ENCODE measurements around the gene CASZ1. TPM values are rescaled to one million over a fixed set of nuclear protein-coding genes. Genes with fewer than 3 reads are reported as not detected.

CASZ1 gene, protein sequence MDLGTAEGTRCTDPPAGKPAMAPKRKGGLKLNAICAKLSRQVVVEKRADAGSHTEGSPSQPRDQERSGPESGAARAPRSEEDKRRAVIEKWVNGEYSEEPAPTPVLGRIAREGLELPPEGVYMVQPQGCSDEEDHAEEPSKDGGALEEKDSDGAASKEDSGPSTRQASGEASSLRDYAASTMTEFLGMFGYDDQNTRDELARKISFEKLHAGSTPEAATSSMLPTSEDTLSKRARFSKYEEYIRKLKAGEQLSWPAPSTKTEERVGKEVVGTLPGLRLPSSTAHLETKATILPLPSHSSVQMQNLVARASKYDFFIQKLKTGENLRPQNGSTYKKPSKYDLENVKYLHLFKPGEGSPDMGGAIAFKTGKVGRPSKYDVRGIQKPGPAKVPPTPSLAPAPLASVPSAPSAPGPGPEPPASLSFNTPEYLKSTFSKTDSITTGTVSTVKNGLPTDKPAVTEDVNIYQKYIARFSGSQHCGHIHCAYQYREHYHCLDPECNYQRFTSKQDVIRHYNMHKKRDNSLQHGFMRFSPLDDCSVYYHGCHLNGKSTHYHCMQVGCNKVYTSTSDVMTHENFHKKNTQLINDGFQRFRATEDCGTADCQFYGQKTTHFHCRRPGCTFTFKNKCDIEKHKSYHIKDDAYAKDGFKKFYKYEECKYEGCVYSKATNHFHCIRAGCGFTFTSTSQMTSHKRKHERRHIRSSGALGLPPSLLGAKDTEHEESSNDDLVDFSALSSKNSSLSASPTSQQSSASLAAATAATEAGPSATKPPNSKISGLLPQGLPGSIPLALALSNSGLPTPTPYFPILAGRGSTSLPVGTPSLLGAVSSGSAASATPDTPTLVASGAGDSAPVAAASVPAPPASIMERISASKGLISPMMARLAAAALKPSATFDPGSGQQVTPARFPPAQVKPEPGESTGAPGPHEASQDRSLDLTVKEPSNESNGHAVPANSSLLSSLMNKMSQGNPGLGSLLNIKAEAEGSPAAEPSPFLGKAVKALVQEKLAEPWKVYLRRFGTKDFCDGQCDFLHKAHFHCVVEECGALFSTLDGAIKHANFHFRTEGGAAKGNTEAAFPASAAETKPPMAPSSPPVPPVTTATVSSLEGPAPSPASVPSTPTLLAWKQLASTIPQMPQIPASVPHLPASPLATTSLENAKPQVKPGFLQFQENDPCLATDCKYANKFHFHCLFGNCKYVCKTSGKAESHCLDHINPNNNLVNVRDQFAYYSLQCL (N-terminal part only)
- total RNA-seq, result 1 to 10 TPM; 2.9 to 4.1 TPM

DNA sequence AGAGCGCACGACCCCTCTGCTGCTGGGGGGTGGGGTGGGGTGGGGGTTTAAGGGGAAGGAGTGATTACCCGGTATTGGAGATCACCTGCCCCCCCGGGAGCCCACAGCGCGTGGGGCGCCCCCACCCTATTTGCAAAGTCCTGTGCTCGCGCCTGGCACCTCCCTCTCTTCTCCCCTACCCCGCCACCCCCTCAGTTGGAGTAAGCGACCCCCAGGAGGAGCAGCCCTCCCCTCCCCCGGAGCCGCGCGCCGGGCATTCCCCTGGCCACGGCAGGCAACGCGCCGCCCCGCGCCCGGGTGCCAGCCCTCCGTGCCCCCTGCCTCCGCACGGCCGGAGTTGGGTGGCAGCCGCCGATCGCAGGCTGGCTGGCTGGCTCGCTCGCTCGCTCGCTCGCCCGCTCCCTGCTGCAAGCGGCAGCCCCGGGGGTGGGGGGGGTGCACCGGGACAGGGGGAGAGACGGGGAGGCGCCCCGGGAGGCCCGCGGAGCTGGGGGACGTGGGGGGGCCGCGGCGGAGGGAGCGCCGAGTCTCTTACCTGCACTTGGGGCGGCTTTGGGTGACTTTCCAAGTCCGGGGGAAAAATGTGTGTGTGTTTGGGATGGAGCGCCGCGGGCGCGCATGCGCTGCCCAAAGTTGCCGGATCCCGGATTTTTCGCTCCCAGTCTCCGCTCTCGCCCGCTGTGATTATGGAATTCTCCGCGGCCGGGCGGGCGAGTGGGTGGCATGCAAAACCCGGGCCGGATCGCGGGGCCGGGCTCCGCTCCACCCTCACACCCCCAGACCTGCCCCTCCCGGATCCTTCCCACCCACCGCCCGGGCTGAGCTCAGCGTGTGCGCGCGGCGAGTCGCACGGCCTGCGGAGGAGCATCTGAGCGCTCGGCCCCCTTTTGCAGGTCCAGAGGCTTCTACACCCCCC lies at the start of gene CASZ1:
TSS of gene CASZ1 (minus strand) at position 618 of the 916 bp plus-strand sequence. CDS start 102,757 bp downstream, outside the sequence.
- intact Hi-C loops (cut with micrococcal nuclease), result loop anchor here (10.0 kb wide), 1 partner anchor 101 kb away; no protein-coding TSS in a partner anchor
- ChIA-PET POLR2A (no interaction called here), CTCF (no interaction called here)
- ATAC-seq (no peak), DNase-seq (no peak)
- no peaks in the 10 kb centered on the region for H3K36me3 Mint-ChIP-seq (ENCODE audit: low read depth)
- TF ChIP-seq, protein P1, sequence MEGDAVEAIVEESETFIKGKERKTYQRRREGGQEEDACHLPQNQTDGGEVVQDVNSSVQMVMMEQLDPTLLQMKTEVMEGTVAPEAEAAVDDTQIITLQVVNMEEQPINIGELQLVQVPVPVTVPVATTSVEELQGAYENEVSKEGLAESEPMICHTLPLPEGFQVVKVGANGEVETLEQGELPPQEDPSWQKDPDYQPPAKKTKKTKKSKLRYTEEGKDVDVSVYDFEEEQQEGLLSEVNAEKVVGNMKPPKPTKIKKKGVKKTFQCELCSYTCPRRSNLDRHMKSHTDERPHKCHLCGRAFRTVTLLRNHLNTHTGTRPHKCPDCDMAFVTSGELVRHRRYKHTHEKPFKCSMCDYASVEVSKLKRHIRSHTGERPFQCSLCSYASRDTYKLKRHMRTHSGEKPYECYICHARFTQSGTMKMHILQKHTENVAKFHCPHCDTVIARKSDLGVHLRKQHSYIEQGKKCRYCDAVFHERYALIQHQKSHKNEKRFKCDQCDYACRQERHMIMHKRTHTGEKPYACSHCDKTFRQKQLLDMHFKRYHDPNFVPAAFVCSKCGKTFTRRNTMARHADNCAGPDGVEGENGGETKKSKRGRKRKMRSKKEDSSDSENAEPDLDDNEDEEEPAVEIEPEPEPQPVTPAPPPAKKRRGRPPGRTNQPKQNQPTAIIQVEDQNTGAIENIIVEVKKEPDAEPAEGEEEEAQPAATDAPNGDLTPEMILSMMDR (IDR thresholded peaks at IDR 0.05), result no peak
- H3K27me3 Mint-ChIP-seq, result peaks cover 66% of the 10 kb centered on the region
- no peak within 1 kb of the TSS for H3K4me3 Mint-ChIP-seq
- H3K27ac Mint-ChIP-seq, result no peak within 1 kb of the TSS
- no peaks in the 10 kb centered on the region for H3K9me3 Mint-ChIP-seq
- H3K4me1 Mint-ChIP-seq (ENCODE audit: low read depth), result peaks cover 12% of the 10 kb centered on the region

DNA sequence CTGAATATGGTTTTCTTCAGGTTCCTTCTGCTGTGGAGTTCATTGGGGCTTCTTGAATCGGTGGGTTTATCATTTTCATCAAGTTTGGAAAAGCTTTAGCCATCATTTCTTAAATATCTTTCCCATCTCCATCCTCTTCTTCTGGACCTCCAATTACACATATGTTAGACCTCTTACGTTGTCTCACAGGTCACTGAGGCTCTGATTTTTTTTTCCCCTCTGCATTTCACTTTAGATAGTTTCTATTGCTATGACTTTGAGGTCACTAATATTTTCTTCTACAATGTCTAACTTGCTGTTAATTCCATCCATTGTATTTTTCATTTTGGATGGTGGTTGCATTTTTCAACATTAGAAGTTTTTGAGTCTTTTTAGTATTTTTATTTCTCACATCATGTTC lies 47.3 kb upstream of the CASZ1 start:
- Mint-ChIP-seq H3K27ac (no peak overlapping the region), H3K36me3 (ENCODE audit: low read depth) (no peaks in the 10 kb centered on the region), H3K9me3 (peaks cover 5% of the 10 kb centered on the region), H3K4me3 (no peak overlapping the region), H3K27me3 (peaks cover 4% of the 10 kb centered on the region), H3K4me1 (ENCODE audit: low read depth) (no peaks in the 10 kb centered on the region)
- no peak for ATAC-seq
- TF ChIP-seq, protein P1 (IDR thresholded peaks at IDR 0.05), result no peak
- ChIA-PET POLR2A (no interaction called here), CTCF (no interaction called here)
- DNase-seq, result no peak
- intact Hi-C loops (cut with micrococcal nuclease), result no loop called here

DNA sequence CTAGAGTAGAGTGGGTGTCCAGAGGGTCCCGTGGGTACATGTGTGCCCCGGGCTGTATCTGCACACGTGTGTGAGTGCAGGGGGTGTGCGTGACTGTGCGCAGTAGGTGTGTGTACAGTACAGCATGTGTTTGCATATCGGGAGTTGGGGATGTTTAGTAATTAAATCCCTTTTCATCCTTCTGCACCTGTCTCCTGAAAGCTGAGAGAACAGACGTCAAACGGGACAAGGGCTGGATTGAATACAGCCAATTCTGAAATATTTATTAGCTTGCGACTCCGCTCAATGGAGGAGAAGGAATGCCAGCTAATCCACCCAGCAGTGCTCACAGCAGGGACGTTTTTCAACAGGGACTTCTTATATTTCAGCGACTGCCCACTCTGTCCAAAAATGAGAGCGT lies 44.7 kb upstream of the CASZ1 start:
- Mint-ChIP-seq H3K36me3 (ENCODE audit: low read depth) (no peaks in the 10 kb centered on the region), H3K4me3 (no peak overlapping the region), H3K9me3 (peaks cover 5% of the 10 kb centered on the region), H3K27me3 (peaks cover 18% of the 10 kb centered on the region), H3K4me1 (ENCODE audit: low read depth) (no peaks in the 10 kb centered on the region), H3K27ac (no peak overlapping the region)
- no peak for ATAC-seq
- TF ChIP-seq, protein P1 (IDR thresholded peaks at IDR 0.05), result no peak
- CTCF ChIA-PET, result interaction anchor here (1.0 kb wide), 1 partner anchor 347 kb away, joined by 3 read pairs; no protein-coding TSS in a partner anchor
- intact Hi-C loops (cut with micrococcal nuclease), result no loop called here
- DNase-seq, result no peak
- POLR2A ChIA-PET, result no interaction called here

DNA sequence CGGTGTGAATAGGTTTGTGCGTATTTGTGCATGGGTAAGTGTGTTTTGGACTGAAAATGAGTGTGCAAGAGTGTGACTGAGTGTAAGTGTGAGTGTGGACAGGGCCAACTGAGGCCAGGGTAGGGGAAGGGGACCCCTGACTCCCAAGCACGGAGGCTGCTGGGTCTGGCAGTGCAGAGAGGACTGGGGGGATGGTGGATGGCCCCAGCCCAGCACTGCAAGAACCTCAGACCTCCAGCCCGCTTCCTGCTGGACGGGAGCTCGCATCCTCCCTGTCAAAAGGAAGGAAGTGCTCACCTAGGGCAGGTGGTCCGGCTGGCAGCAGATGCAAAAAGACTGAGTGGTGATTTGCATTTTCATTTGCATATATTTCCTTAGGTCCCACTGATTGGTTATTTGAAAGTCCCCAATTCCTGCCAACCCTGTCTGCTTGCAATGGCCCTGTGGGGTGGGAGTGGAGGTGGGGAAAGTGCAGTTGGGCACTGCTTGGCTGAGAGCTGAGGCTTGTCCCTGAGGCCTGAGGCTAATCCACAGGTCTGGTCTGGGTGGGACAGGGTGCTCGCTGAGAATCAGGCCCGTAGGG lies 42.8 kb upstream of the CASZ1 start:
- intact Hi-C loops (cut with micrococcal nuclease), result no loop called here
- ChIA-PET CTCF (no interaction called here), POLR2A (no interaction called here)
- ATAC-seq (no peak), DNase-seq (no peak)
- Mint-ChIP-seq H3K27ac (no peak overlapping the region), H3K4me1 (ENCODE audit: low read depth) (no peaks in the 10 kb centered on the region), H3K9me3 (peaks cover 5% of the 10 kb centered on the region), H3K27me3 (peaks cover 28% of the 10 kb centered on the region), H3K36me3 (ENCODE audit: low read depth) (no peaks in the 10 kb centered on the region), H3K4me3 (no peak overlapping the region)
- TF ChIP-seq, protein P1 (IDR thresholded peaks at IDR 0.05), result no peak
